HG02938 (cell line): ENCODE measurements around the gene ULBP2.

ENCODE experiments used
- ATAC-seq: cut with Tn5 transposase; IDR thresholded peaks from one replicate; pipeline ENCODE4 v1.9.1; 2021; ENCODE audit warnings: mild to moderate bottlenecking, moderate library complexity; ENCODE audit not compliant: unreplicated experiment

Gene ULBP2, protein sequence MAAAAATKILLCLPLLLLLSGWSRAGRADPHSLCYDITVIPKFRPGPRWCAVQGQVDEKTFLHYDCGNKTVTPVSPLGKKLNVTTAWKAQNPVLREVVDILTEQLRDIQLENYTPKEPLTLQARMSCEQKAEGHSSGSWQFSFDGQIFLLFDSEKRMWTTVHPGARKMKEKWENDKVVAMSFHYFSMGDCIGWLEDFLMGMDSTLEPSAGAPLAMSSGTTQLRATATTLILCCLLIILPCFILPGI

DNA sequence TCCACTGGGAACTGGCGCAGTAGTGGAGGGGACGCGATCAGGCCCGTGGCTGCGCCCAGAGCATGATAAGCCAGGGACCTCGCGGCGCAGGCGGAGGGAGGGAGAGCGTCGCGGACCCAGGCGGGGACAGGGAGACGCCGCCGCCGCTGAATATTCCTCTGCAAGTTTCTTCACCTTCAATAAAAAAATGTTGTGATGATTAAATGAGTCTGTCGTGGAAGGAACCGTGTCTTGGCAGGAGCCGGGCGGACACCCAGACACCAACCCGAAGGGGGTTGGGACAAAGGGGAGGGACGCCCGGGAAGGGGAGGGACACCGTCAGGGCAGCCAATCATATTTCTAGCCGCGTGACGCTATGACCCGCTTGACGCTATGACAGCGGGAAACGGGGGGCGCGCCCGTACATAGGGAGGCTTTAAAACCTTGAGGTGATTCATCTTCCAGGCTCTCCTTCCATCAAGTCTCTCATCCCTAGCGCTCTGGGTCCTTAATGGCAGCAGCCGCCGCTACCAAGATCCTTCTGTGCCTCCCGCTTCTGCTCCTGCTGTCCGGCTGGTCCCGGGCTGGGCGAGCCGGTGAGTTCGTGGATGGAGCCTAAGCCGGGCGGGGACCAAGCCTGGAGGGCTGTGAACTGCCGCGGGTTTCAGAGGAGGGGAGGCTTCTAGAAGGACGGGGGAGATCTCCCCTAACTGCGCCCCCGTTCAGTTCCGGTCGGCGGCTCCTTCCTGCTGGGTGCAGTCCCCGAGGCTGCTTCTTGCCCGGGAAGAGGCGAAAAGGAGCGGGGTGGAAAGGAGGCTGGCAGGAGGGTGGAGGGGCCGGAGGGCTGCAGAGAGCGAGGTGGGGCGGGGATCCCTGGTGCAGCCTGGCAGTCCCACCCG is at the start of gene ULBP2:
ULBP2 (plus strand) TSS at position 432 of the 878 bp plus-strand sequence; CDS start at position 491, 59 bp downstream.
- no peak for ATAC-seq

DNA sequence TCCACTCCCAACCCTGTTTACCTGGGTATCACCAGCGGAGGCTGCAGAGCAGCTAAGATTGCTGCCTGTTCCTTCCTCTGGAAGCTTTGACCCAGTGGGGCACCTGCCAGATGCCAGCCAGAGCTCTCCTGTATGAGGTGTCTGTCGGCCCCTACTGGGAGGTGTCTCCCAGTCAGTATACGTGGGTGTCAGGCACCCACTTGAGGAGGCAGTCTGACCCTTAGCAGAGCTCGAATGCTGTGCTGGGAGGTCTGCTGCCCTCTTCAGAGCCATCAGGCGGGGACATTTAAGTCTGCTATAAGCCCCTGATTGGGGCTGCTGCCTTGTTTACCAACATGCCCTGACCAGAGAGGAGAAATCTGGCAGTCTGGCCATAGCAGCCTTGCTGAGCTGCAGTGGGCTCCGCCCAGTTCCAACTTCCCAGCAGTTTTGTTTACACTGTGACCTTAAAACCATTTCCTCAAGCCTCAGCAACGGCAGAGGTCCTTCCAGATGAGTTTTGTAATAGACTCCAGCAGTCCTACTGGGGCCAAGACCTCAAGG is 46.7 kb upstream of the ULBP2 start:
- ATAC-seq, result no peak

DNA sequence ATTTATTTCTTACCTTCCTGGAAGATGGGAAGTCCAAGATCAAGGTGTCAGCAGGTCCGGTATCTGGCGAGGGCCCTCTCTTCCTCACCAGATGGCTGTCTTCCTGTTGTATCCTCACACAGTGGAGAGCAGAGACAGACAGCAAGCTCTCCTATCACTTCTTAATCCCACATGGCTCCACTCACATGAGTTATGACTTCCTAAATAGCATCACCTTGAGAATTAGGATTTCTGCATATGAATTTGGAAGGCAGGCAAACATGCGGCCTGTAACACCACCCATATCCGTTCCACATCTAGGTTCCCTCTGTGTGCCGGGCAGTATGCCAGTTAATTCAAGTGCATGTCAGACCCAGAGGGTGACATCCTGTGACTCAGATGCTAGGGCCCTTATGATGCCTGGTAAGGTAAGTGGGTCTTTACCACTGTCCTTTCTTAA is 46.0 kb upstream of the ULBP2 start:
- ATAC-seq, result no peak

DNA sequence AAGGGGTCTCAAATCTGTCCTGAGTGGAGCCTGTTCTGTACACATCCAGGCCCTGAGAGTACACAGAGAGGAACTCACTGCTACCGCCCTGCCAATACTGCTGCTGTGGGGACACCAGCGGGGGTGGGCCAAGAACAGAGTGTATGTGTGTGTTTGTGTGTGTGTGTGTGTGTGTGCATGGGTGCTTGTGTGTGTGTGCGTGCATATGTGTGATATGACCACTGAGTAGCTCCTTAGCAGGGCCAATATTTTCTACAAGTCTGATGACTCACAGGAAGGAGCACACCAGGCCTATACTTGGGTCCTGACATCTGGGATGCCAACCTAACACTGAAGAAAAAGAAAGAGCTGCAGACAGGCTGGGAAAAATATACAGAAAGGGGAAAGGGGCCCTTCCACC is 45.3 kb upstream of the ULBP2 start:
- ATAC-seq, result no peak

DNA sequence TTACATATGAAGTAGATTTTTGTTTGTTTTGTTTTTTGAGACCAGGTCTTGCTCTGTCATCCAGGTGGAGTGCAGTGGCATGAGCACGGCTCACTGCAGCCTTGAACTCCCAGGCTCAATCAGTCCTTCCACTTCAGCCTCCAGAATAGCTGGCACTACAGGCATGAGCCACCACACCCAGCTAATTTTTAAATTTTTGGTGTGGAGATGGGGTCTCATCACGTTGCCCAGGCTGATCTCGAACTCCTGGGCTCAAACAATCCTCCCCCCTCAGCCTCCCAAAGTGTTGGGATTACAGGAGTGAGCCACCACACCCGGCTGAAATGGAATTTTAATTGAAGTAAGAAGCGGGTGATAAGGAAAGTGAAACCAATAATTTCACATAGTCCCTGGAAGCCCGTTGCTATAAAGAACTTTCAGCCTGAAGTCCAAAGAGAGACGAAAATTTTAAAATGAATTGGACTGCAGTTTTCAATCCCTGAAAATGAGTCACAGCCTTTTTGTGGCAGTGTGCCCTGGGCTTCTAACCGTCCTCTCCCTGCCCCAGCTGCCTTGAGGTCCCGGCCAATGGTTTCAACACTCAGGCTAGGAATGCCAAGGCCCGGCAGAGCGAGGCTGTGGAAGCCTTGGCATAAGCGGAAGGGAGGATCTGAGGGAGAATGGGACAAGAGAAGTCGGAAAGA is 44.7 kb upstream of the ULBP2 start:
- ATAC-seq, result no peak

DNA sequence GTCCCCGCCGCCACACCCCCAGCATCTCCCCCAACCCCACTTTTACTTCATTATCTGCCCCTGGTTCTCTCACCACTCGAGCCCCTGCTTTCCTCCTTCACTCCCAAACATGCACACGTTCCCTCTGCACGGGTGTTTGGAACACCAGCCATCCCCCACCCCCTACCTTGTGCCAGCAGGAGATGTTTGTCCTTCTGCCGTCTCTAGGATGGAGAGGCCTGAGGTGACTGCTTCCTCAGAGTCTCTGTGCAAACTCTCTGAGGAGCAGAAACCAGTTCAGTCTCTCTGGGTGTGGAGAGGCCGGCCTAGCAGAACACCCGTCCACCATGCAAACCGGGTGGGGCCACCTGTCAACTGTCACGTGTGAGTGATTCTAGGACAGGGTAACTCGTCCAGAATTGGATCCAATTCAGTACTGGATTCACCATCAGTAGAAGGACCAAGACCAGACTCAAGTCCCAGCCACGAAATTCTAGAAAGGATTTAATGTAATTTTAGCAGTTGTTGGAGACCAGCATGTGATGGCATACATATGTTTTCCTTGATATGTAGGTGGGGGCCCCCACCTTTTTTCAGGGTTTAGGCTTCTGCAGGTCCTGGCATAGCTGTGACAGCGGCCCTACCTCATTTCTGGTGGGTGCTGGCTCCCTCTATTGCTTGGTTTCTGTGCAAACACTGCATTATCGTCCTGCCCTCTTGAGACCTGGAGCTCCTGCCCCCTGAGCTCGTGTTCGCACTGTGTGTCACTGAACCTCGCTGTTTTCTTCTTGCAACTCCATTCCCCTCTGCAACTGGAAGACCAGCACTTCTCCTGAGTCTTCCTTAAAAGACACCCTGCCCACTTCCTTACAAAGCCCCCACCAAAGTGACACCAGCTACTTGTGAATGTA is 43.7 kb upstream of the ULBP2 start, which contains the start of gene RAET1E:
RAET1E (minus strand) TSS at position 259 of the 890 bp plus-strand sequence. CDS start 7,212 bp downstream, outside the sequence.
- ATAC-seq, result no peak

DNA sequence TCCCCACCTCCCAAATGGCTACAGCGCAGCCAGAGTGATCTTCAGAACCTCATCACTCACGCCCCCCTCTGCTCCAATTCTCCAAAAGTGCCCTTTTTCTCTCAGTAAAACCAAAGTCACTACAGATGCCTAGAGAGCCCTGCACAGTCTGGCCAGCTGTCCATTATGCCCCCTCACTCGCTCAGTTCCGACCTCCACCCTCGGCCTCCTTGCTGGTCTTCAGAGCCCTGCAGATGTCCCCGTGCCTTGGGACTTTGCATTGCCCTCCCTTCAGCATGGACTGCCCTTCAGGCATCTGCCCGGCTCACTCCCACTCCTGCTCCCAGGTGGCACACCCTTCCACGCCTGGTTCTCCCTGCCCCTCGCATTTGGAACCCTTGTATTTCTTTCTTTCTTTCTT is 42.8 kb upstream of the ULBP2 start:
- ATAC-seq, result no peak

DNA sequence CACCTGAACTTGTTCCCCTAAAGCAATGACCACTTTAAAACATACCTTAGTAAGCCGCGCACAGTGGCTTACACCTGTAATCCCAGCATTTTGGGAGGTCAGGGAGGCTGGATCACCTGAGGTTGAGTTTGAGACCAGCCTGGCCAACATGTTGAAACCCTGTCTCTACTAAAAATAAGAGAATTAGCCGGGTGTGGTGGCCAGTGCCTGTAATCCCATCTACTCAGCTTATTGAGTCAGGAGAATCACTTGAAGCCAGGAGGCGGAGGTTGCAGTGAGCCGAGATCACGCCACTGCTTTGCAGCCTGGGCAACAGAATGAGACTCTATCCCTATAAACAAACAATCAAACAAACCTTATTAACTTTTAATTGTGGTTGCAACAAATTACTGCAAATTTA is 42.3 kb upstream of the ULBP2 start:
- ATAC-seq, result no peak

DNA sequence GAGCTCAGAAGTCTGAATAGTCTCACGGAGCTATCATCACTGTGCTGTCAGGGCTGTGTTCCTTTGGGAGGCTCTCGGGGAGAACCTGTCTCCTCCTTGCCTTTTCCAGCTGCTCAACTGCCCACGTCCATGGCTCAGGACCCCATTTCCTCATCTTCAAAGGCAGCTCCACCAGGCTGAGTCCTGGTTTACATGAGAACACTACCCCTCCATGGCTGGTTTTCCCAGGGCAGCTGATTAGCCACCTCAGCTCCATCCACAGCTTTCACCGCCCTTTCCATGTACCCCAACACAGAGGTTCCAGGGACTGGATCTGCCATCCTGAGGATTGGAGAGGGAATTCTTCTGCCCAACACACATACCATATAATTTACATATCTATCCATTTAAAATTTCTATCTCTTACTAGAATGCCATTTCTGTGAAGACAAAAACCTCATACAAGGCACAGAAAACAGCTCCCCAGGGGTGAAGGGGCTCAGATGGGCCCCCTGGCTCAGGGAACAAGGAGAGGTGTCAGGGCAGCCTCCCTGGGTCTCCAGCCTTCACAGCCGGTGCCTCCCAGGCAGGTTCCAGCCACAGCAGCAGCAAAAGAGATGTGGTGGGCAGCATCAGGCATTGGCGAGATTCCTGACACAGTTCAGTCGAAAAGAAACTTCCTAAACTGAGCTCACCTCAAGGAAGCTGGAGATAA is 41.7 kb upstream of the ULBP2 start:
- no peak for ATAC-seq

DNA sequence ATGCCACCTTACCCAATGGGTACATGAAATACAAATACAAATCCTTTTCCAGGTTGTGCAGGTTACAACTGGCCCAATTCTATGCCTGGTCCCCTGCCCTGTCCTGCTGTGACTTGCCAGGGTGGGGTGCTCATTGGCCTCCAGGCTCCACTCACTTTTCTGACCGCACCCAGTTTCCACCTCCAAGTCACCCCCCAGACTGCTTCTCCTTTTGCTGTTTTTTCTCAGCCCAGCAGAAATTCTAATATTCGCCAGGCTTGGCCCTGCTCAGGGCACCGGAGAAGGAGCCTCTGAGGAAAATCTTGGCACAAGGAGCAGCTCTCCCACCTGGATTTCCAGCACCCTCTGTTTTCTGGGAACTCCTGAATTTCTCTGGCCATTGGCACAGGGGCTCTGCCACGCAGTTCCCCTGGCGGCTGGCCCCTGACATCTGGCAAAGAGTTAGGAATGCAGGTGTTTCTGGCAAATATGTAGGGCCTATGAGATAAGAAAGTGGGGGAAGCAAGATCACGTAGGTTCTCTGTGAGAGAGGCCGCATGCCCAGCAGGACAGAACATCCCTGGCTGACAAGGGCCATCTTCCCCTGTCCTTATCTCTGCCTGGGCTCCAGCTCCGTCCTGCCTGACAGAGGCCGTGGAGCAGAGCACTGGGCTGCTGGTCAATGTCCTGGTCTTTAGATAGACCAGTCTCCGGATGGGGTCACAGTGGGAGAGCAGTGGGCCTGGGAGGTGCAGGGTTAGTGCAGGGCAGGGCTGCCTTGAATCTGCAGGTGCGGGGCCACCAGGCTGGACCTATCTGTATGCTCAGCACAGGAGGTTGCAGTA is 41.0 kb upstream of the ULBP2 start:
- ATAC-seq, result no peak

DNA sequence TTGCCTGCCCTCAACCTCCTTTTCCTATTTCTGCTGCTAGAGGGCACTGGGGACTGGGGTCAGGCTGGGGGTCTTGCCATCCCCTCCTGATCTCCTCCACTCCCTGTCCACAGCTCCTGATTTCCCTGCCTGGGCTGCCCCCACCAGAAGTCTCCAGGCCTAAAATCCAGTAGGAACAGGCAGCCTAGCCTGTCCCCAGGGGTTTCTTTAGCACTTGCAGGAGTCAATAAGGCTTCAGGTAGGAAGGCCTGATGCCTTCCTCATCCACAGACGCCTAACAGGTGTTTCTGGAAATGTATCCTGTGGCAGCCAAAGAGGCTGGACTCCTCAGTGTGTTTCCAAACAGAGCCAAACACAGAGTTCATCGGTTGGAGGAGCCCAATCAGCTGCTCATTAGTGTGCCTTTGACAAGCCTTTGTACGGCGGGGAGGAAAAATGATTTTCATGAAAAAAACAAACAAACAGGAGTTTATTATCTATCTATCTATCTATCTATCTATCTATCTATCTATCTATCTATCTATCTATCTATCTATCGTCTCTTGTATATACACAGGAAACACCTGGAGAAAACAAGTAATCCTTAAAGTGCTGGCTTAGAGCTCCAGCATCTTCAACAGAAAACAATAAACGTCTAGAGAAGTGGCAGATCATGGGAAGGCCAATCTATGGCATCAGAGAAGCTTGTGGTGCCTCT is 40.2 kb upstream of the ULBP2 start:
- no peak for ATAC-seq

DNA sequence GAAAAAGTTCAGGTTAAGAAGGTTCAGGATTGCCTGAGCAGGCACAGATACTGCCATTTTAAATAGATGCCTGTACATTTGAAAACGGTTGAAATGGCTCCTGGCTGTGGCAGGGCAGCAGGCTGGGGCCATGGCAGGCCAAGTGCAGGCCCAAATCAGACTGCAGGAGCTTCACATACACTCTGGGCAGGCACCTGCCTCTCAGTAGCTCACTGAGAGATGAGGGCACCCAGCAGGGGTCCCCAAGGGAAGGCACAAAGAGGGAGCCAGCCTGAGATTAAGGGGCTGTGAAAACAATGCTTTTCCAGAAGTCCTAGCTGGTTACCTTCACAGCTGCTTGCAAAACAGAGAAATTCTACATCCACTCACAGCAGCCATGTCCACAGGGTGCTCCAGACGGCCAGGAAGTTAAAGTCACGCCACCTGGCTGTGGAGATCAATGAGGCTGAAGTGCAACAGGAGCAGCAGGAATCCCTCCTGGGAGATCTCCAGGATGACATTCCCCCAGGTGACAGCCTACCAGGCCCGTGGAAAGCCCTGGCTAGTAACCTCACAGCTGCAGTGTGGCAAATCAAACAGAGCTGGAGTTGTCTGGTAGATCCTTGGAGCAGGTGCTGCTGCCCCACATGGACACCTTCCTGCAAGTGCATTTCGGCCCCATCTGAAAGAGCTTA is 37.7 kb upstream of the ULBP2 start:
- ATAC-seq, result no peak

DNA sequence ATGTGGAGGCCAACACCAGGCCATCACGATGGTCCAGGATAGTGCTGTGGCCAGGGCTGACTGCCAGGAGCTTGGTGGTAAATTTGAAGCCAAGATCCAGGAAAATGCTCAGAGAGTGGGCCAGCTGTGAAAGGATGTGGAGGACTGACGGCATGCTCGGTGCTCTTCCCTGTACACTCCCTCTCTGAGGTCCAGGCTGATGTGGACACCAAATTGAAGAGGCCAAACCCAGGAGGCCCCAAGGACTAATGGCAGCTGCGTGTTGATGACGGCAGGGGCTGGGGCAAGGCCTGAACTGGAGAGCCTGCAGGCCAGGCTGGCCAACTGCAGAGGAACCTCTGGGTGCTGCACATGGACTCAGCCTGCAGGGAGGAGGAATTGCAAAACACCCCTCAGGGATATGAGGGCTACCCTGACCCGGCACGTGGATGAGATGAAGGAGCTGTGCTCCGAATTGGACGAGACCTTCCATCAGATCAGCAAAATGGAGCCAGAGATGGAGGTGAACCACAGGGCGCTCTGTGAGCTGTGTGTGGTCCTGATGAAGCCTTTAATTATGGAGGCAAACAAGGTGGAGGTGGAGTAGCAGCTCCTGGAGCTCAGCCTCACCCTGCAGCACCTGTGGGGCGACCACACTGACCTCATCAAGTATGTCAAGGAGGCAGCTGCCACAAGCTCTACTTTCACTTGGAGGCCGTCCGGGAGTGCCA is 37.0 kb upstream of the ULBP2 start:
- no peak for ATAC-seq

DNA sequence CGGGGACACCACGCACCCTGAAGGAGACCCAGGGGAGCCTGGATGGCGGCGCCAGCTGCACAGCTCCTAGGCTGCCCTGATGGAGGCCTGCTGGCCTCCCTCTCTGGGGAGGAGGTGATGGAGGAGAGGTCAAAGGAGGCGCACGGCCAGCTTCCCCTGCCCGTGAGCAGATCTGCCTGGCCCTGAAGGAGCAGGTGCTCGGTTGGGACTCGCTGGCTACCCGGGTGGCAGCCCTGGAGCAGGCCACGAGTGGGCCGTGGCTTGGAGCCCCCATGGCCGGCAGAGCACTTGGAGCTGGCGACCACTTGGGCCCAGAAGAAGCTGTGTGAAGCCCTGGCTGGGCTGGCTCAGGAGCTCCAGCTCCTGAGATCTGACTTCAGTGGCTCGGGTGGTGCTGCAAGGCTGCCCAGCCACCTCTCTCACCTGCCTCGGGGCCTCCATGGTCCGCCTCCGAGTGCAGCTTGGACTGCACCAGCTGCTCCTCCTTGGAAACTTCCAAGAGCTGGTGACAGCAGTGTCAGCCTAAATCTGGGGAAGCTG is 36.4 kb upstream of the ULBP2 start:
- no peak for ATAC-seq

DNA sequence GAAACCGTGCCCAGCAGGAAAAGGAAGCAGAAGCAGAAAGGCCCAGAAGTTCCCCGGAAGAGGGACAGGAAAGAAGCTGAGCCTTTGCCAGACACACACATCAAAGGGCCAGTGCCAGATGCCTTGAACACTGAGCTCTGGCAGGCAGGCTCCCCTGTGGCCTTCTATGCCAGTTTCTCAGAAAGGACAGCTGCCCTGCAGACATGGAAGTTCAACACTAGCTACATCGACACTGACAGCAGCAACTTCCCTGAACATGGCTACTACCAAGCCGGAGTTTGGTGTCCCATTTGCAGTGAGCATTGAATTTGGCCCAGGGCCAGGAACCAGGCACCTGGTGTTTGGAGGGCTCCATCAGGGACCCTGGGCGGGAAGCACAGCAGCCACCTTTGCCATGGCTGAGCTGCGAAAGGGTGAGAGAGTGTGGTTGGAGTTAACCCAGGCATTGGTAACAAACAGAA is 35.9 kb upstream of the ULBP2 start:
- no peak for ATAC-seq

DNA sequence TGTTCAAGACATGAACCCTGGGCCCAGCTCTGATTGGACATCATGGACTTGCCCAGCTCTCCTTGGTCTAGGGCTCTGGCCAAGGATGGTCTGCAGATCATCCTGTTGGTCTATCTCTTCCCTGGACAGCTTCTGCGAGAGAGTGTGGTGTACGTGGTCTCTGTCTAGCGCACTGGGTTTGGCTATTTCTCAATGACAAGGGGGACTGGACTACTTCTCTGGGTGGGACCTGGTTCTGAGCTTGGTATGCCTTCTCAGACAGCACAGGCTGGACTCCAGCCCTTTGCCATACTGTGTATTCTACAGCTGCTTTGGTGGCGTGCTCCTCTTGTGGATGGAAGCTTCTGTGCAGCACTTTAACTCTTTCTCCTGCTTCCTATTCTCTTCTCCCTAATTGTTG is 35.4 kb upstream of the ULBP2 start:
- ATAC-seq, result no peak

DNA sequence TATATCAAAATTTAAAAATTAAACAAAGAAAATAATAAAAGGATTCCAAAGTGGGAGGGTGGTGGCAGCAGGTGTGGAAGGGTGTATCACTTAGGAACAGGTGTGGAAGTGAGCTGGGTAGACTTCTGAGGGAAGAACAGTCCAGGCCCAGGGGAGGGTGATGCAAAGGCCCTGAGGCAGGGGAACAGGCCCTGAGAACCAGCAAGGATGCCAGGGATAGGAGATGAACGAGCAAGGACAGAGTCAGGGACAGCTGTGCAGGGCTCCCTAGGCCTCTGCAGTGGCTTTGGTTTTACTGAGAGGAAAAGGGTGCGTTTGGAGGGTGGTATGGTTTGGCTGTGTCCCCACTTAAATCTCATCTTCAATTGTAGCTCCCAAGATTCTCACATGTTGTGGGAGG is 34.5 kb upstream of the ULBP2 start:
- no peak for ATAC-seq
